MM.1S (cell line): ENCODE results near the gene ARMC9.

ENCODE experiments used
- DNase-seq: peaks from one replicate; pipeline ENCODE4 v3.0.0-alpha.2; 2015
- H2AFZ ChIP-seq: fragments of 300-600 bp; sonication (generic); 2 replicates; pipeline ENCODE4 v1.6.0; 2016; ENCODE audit warnings: antibody characterized with exemption, low read length
- H3F3A ChIP-seq: fragments of 300-600 bp; sonication (generic); 2 replicates; pipeline ENCODE4 v1.6.1; 2016; ENCODE audit warnings: mild to moderate bottlenecking, antibody characterized with exemption, low read length, moderate library complexity, mixed read lengths; ENCODE audit not compliant: insufficient read depth
- H3K27ac ChIP-seq: fragments of 300-600 bp; sonication (generic); 2 replicates; pipeline ENCODE4 v1.5.1; 2016; ENCODE audit warnings: mild to moderate bottlenecking, low read length
- H3K27me3 ChIP-seq: fragments of 300-600 bp; sonication (generic); replicated peaks from 2 replicates; pipeline ENCODE4 v1.6.0; 2016; ENCODE audit warnings: low read length; ENCODE audit not compliant: insufficient read depth
- H3K36me3 ChIP-seq: fragments of 300-600 bp; sonication (generic); replicated peaks from 2 replicates; pipeline ENCODE4 v1.6.1; 2016; ENCODE audit warnings: mild to moderate bottlenecking, low read length, mixed read lengths; ENCODE audit not compliant: insufficient read depth
- H3K4me1 ChIP-seq: fragments of 300-600 bp; sonication (generic); 2 replicates; pipeline ENCODE4 v1.6.1; 2016; ENCODE audit warnings: low read length, mixed read lengths
- H3K4me2 ChIP-seq: fragments of 300-600 bp; sonication (generic); 2 replicates; pipeline ENCODE4 v1.6.0; 2016; ENCODE audit warnings: low read depth, low read length
- H3K4me3 ChIP-seq: fragments of 300-600 bp; sonication (generic); 2 replicates; pipeline ENCODE4 v1.5.1; 2016; ENCODE audit warnings: low read length, mixed read lengths
- H3K79me2 ChIP-seq: fragments of 300-600 bp; sonication (generic); 2 replicates; pipeline ENCODE4 v1.6.1; 2016; ENCODE audit warnings: mixed run types, low read length, mixed read lengths
- H3K9ac ChIP-seq: fragments of 300-600 bp; sonication (generic); 2 replicates; pipeline ENCODE4 v1.6.1; 2016; ENCODE audit warnings: low read length, mixed read lengths
- H3K9me2 ChIP-seq: fragments of 300-600 bp; sonication (generic); replicated peaks from 2 replicates; pipeline ENCODE4 v1.6.1; 2016; ENCODE audit warnings: mild to moderate bottlenecking, low read length, mixed read lengths; ENCODE audit not compliant: insufficient read depth
- H3K9me3 ChIP-seq: fragments of 300-600 bp; sonication (generic); replicated peaks from 2 replicates; pipeline ENCODE4 v1.6.1; 2016; ENCODE audit warnings: mild to moderate bottlenecking, low read length, mixed read lengths; ENCODE audit not compliant: insufficient read depth
- H4K20me1 ChIP-seq: fragments of 300-600 bp; sonication (generic); 2 replicates; pipeline ENCODE4 v1.6.1; 2016; ENCODE audit warnings: mild to moderate bottlenecking, low read length, moderate library complexity, mixed read lengths; ENCODE audit not compliant: insufficient read depth
- EZH2 ChIP-seq: fragments of 300-600 bp; sonication (generic); optimal IDR thresholded peaks from 2 replicates; pipeline ENCODE3; 2017; ENCODE audit warnings: low read depth, mild to moderate bottlenecking, antibody characterized with exemption, low read length, mixed read lengths
- EZH2phosphoT487 ChIP-seq: fragments of 300-600 bp; sonication (generic); IDR thresholded peaks from 2 replicates; pipeline ENCODE4 v1.6.1; 2018; ENCODE audit warnings: antibody characterized with exemption, low read length
- TF ChIP-seq, protein P1 (sequence below): fragments of 300-600 bp; sonication (generic); IDR thresholded peaks from 2 replicates; pipeline ENCODE4 v1.5.1; 2016; ENCODE audit warnings: antibody characterized with exemption, low read length, mixed read lengths

ARMC9 gene

DNA sequence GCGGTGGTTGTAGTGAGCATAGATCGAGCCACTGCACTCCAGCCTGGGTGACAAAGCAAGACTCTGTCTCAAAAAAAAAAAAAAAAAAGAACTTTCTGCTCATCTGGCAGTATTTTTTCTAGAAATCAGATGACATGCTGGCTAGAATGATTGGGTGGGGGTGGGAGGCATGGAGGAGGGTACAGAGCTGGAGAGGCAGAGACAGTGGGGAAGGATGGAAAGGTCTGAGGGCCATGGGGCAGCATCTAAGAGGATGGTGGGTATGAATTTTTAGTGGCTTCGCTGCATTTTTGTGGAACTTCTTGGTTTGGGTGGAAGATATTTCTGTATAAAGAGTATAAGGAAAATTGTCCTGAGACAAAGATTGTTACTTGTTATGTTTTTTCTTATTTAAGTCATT, 23.3 kb downstream of the ARMC9 start:
- Histone ChIP-seq H3K9me3 (no peaks in the 10 kb centered on the region), H3K27ac (peak overlapping the region; percentile 88), H2AFZ (peak overlapping the region; percentile 22; the same call in 1 of the 2 replicates), H3K4me3 (peak overlapping the region; percentile 50; the same call in 1 of the 2 replicates), H3K4me2 (peak overlapping the region; percentile 53), H3K36me3 (no peaks in the 10 kb centered on the region), H4K20me1 (no peaks in the 10 kb centered on the region), H3K9ac (peak overlapping the region; percentile 55), H3K9me2 (no peaks in the 10 kb centered on the region), H3K79me2 (no peaks in the 10 kb centered on the region), H3F3A (peaks cover 11% of the 10 kb centered on the region), H3K27me3 (no peaks in the 10 kb centered on the region), H3K4me1 (peaks cover 11% of the 10 kb centered on the region)
- TF ChIP-seq EZH2phosphoT487, result no peak
- no peak for TF ChIP-seq EZH2
- TF ChIP-seq, protein P1, sequence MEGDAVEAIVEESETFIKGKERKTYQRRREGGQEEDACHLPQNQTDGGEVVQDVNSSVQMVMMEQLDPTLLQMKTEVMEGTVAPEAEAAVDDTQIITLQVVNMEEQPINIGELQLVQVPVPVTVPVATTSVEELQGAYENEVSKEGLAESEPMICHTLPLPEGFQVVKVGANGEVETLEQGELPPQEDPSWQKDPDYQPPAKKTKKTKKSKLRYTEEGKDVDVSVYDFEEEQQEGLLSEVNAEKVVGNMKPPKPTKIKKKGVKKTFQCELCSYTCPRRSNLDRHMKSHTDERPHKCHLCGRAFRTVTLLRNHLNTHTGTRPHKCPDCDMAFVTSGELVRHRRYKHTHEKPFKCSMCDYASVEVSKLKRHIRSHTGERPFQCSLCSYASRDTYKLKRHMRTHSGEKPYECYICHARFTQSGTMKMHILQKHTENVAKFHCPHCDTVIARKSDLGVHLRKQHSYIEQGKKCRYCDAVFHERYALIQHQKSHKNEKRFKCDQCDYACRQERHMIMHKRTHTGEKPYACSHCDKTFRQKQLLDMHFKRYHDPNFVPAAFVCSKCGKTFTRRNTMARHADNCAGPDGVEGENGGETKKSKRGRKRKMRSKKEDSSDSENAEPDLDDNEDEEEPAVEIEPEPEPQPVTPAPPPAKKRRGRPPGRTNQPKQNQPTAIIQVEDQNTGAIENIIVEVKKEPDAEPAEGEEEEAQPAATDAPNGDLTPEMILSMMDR, result no peak
- no peak for DNase-seq

DNA sequence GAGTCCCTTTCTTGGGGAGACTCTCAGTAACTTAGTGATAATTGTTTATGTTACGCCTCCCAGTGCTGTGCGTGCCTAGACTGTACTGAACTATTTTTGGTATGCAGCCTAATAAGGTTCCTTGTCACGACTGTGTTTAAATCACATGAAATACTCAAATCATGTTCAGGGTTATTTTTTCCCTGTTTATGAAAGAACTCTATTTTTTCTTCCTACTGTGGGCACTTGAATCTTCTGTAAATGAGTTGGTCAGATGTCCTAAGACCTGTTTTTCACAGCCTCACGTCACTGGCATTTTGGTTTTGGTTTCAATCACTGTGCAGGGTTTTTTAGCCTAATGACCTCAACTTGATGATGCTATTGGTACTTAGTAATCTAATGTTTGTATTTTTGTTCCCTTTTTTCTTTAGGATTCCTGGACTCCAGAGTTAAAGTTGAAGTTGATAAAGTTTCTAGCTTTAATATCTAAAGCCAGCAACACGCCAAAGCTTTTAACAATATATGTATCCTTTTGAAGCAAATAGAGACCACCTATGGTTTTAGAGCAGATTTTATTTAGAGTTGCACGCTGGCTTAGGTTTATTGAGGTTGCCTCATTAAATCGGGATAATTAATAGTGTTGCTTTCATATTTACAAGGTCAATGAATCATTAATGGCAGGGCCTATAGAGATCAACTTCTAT, 24.0 kb downstream of the ARMC9 start:
- Histone ChIP-seq H3K36me3 (no peaks in the 10 kb centered on the region), H3K9me2 (no peaks in the 10 kb centered on the region), H3K4me2 (peak overlapping the region; percentile 53), H3K79me2 (no peaks in the 10 kb centered on the region), H3K4me3 (peak overlapping the region; percentile 50), H4K20me1 (no peaks in the 10 kb centered on the region), H3K9me3 (no peaks in the 10 kb centered on the region), H3K27me3 (no peaks in the 10 kb centered on the region), H2AFZ (peak overlapping the region; percentile 22; the same call in 1 of the 2 replicates), H3K9ac (peak overlapping the region; percentile 55), H3K27ac (peak overlapping the region; percentile 88), H3K4me1 (peaks cover 11% of the 10 kb centered on the region), H3F3A (peaks cover 11% of the 10 kb centered on the region)
- TF ChIP-seq EZH2phosphoT487 (no peak), EZH2 (no peak)
- TF ChIP-seq, protein P1, result no peak
- DNase-seq, result peak; percentile 76

DNA sequence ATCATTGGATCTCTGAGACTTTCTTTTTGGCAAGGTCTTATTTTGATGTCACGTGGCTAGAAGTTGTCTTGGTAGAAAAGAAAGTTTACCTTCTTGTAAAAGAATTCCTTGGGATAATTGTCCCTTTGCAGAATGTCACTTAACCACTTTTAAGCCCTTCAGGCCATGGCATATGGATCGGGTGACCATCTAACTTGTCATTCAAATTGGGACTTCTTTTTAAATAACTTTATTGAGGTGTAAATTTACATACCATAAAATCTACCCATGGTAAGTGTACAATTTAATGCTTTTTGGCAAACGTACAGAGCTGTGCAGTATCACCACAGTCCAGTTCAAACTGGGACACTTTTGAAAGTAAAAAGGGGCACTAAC, 24.6 kb downstream of the ARMC9 start:
- H3K27me3 ChIP-seq, result no peaks in the 10 kb centered on the region
- H3K9me3 ChIP-seq, result no peaks in the 10 kb centered on the region
- H3K27ac ChIP-seq, result peak overlapping the region; percentile 88; the same call in 1 of the 2 replicates
- H4K20me1 ChIP-seq, result no peaks in the 10 kb centered on the region
- TF ChIP-seq EZH2phosphoT487 (no peak), EZH2 (no peak)
- TF ChIP-seq, protein P1, result no peak
- no peaks in the 10 kb centered on the region for H3K79me2 ChIP-seq
- H3K9ac ChIP-seq, result no peak overlapping the region
- peaks cover 11% of the 10 kb centered on the region for H3F3A ChIP-seq
- H2AFZ ChIP-seq, result no peak overlapping the region
- H3K4me3 ChIP-seq, result no peak overlapping the region
- peak overlapping the region; percentile 53; the same call in 1 of the 2 replicates for H3K4me2 ChIP-seq
- H3K9me2 ChIP-seq, result no peaks in the 10 kb centered on the region
- no peaks in the 10 kb centered on the region for H3K36me3 ChIP-seq
- peaks cover 11% of the 10 kb centered on the region for H3K4me1 ChIP-seq
- DNase-seq, result no peak
